HG03457 (cell line): ENCODE measurements around the gene PRKN.

Experiments used
- ATAC-seq: cut with Tn5 transposase; IDR thresholded peaks from one replicate; pipeline ENCODE4 v1.9.1; 2021; ENCODE audit warnings: moderate number of reproducible peaks; ENCODE audit not compliant: unreplicated experiment

Gene PRKN

DNA sequence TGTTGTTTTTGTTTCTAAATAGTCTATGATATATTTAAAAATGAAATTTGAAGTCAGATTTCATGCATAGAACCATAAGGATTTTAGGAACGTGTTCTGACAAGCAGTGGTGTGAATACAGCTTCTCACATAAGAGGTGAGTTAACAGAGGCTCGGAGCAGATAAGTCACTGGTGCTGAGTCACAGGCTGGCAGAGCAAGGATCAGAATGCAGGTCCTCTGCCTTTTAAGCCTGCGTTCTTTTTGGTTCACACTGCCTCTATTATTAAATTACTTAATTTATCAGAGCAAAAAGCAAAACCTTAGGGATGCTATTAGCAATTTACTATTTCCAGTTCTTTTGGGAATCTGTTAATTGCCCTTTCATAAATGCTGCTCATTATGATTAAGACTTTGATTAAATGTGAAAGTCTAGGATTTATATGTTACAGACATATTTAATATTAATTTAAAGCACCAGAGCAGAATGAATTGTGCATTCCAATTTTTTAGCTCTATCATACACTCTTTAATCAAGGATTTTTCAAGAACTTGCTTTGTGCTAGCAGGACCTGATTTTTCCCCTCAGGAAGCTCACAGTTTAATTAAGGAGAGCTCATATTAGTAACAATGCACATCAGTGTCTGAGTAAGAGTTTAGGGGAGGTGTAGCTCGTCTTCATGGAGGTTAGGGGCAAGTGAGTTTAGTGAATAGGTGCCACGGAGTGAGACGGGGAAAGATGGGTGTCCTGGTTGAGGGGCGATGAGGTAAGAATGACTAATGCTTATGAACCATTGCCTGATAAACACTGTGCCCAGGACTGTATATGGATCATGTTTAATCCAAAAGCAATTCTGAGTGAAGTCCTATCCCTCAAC is 1241.0 kb downstream of the PRKN start:
- no peak for ATAC-seq

GRCh38 chr6:161482517-161482858 is 1245.1 kb downstream of the PRKN start:
- ATAC-seq = no peak

GRCh38 chr6:161481786-161482516 is 1245.6 kb downstream of the PRKN start:
- no peak for ATAC-seq

DNA sequence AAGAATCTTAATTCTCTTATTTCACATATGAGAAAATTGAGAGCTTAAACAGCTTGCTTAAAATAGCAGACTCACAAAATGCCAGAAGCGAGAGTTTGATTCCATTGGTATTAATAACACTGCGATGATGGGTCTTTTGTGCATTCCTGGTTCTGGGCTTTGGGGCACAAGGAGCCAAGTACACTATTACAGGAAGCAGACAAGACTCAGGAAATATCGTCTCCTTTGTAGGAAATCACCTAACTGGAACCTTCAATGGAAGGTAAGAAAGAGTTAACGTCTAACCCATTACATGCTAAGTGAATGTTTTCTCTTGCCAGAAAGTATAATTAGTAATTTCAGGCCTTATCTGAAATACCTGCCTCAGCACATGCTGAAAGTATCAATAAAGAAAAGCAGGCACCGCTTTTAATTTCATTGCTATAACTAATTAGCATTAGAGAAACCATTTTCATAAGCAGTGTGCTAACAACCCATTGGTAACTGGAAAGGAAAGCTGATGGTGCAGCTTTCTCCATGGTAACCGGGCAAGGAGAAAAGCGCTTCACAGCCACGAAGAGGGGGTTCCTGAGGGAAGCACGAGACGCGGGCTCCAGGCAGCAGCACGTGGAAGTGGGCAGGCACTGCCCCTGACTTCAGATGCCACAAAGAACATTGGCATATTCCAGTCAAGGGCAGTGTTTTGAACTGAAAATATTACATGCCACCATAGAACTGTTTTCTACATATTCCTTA is 1247.0 kb downstream of the PRKN start:
- no peak for ATAC-seq

DNA sequence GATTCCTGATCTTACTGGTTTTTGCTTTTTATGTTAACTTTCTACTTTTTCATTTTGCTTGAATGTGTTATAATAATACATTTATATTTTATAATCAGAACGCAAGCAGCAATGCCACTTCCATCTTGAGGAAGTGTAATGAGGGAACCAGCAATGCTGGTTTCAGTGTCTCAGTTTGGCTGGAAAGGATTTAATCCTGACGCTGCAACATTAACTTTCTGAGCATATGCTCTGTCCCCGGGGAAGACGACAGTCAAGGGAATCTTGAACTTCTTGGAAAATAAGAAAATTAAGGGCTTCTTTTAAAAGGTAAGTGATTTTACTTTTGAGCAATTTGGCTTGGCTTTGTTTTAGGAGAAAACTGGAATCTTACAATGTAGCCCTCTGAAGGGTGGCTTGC is 1248.2 kb downstream of the PRKN start:
- no peak for ATAC-seq

- ATAC-seq = no peak
Measured at GRCh38 chr6:161477876-161478425, 1249.6 kb downstream of the PRKN start.

DNA sequence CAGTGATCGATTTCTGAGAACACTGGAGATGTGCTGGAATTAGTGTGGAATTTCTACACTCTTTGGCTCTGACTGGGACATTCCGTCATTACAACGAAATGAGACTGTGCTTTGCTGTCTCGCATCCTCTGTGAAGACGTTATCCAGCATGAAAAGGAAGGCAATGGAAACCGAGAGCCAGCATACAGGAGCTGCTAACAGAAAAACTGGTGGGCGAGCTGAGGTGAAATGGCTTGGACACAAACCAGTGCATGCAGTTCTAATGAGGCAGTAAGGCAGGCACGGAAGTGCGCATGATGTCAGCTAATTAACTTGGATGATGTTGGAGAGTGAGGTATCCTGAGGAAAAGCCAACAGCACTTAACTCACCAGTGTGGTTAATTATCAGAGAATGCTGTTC is 1250.9 kb downstream of the PRKN start:
- ATAC-seq = no peak

DNA sequence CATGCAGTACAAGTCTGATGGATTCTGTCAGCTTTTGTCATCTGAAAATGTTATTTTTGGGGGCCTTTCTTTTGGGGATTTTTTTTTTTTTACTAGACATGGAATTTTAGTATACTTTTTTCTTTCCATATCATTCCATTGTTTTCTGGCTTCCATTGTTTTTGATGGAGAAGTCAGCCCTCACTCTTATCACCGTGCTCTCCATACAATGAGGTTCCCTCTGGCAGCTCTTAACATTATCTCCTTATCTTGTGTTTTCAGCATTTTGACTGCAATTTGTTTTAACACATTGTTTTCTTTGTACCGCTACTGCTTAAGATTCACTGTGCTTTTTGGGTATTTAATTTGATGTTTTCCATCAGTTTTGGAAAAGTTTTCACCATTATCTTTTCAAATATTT is 1262.2 kb downstream of the PRKN start:
- ATAC-seq = no peak

GRCh38 chr6:161463071-161463470 is 1264.5 kb downstream of the PRKN start:
- ATAC-seq = no peak

DNA sequence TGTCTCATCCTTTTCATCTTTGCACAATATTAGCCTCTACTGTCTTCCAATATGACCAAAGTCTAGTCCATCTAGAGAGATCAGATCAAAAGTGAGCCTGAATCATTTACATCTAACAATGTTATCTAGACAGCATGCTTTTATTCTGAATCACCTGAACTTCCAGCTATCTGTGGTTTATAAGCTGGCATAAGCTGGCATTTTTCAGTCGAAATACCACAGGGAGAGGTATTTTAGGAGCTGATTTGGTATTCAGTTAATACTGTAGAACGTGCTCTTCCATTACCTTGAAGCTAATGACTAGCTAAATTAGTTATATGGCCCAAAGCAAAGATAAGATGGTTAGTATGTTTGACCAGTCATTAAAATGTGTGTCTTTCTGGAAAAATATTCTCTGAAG is 1265.4 kb downstream of the PRKN start:
- no peak for ATAC-seq

DNA sequence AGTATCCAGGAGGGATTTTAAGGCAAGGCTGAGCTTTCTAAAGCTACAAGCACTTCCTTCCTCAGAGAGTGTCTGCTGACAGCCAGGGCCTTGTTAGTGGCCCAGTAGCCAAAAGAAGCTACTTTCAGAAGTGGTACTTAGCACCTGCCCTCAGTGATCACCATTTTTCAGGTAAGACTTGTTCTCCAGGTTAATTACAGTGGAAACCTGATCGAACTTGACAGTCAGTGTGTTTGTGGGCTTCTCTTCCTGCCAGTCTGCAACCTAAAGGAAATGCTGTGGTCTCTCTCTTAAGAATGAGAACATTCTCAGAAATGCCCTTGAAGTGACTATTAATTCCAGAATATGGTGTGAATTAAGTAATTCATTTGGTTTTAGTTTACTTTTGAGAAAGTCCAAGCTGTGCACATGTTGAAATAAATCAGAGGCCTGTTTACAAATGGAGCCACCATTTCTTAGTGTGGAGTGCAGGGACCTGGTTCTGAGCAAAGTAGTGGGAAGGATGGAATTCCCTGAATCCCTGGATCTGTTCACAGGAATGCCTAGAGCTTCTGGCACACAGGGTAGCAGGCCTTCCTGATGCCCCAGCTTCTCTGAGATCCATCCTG is 1268.5 kb downstream of the PRKN start:
- ATAC-seq = no peak

DNA sequence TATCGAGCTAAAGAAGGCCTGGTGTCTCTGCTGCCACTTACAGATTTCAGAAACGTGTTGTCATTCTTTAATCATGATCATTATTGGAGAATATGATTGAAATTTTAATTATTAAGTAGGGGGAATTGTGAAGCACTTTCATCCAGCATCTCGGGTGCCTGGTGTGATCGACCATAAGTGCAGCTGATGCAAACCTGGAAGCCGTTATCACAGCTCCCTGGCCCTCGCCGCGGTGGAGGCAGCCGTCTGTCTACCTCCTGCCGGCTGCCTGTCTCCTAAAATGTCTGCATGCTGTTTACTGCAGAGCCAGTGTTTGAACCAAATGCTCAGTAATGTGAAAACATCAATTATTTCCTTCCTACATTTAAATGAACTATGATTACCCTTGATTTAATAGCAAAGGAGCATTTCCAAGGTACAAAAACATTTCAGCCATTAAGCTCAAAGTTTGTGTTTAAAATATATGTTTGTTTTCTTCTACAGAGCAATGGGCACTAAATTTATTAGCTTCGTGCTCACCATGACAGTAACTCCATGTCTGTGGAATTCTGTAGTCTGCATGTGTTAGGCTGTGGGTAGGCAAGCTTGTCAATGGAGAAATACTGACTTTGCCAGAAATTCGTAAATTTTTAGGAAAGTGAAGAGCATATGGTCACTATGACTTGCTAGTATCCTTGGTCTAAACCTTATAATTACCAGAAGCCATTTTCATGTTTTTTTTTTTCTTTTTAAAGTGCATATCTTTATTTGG is 1269.2 kb downstream of the PRKN start:
- no peak for ATAC-seq

DNA sequence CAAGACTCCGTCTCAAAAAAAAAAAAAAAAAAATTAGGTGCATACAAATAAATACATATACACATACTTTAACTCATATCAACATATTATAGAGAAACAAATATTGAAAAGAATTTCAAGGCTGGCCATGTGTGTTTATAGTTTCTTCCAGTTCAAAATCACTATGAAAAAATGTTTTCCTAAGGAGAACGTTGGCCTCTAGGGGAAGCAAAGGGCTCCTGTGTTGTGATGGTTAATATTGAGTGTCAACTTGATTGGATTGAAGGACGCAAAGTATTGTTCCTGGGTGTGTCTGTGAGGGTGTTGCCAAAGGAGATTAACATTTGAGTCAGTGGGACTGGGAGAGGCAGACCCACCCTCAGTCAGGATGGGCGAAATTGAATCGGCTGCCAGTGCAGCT is 1271.7 kb downstream of the PRKN start:
- ATAC-seq = no peak

DNA sequence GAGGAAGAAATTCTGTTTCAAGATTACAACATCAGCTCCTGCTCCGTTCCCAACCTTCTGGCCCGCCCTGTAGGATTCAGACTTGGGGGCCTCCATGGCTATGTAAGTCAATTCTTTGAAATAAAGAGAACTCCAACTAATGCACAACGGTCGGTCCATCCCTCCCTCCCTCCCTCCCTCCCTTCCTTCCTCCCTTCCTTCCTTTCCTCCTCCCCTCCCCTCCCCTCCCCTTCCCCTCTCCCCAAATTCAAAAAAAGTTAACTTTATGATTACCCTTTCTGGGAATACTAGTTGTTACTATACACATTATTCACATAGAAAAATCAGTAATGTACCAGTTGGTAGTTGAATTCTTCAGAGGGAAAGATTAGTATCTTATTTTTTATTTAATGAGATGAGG is 1274.0 kb downstream of the PRKN start:
- ATAC-seq = no peak

GRCh38 chr6:161452241-161452640 is 1275.3 kb downstream of the PRKN start:
- no peak for ATAC-seq

DNA sequence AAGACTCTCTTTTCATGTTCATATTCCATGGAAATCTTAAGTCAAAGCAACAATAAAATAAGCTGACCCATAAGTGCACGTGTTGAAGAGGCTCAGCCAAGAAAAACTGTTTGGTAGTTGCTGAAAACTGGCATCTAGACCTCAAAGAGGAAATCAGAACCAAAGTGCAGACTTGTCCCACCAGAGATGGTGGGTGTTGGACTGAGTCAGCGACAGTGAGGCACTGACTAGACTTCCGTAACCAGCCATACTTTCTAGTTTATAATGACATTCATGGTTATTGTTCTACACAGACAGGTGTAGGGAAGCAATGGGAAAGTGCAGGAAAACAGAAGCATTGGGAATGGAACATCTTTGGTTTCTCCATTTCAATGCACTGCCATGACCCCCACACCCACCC is 1278.0 kb downstream of the PRKN start:
- no peak for ATAC-seq

DNA sequence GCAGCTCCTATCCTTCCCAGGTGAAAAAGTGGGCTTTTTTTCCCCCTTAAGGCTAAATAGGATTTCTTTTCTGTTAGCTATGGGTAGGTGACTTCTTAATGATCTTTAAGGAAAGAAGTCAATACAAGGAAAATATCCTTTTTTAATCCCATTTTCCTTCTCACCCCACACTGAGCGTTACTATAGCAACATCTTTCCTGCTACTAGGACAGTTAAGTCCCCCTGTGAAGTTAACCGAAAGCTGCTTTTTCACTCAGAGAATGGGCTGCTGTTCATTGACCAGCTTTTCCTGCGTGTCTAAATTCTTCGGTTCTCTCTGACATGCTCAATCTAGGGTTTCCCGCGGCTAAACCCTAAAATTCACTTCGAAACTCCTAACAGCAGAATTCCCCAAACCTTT is 1280.6 kb downstream of the PRKN start:
- ATAC-seq = no peak

DNA sequence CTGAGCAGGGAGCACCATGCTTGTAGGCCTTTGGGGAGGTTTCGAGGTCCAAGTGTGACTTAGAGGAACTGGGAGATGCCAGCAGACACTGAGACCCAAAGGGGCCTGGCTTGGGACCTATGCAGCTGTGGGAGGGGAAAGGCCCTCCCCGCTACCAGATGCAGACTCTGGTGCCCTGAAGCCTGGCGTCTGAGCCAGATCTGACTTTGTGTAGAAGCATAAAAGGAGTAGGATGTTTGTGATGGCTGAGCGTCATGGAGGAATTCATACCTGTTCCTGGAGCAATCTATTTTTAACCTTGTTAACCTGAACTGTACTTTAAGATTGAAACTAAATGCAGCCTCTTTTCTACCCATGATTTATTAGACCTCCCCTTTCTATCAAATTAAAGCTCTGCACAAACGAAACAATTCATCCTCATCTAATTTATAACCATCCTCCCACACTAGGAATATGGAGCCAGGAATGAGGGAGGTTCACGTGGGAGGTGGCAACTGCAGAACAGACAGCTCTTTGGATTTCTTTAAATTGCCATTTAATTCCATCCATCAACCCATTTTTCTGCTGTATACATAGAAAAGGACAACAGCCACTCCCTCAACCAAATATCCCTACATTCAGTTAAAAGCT is 1281.2 kb downstream of the PRKN start:
- ATAC-seq = no peak

DNA sequence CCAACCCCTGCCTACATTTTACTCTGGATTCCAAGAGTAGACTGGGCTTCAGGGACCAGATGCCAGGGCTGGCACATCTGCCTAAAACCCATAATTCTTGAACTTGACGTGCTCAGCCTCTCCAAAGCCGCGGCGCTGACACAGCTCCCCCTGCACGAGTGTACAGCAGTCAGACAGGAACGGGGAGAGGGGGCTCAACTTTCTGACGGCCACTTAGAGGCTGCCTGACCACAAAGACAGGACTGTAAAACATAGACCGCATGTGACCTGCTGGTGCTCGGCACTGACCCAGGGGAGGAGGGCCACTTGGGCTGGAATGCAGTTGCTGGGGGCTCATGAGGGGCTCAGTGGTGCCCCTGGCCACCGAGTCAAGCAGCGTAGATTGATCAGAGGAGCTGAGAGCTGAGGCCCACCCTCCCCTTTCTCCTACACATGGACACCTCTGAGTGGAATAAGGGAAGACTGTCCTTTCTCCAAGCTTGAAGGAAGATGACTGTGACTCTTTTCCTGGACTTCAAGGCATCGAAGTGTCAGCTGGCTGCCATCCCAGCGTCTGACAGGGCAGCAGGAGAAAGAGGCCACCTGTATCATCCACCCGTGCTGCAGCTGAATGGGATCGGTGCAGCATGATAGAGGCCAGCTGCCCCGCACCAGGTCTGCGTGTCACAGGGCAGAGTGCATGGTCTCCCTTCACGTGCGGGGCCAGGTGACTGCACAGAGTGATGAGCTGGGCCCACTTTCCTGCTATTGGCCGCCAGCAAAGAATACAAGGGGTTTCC is 1282.4 kb downstream of the PRKN start:
- ATAC-seq = no peak
